Measurements from ENCODE around the gene MMD.

Gene MMD

GRCh38 chr17:55440391-55440790 lies 18.8 kb upstream of the MMD start:
- Histone ChIP-seq H3K4me1 (ENCODE audit: control insufficient read depth, insufficient read depth, low read depth, low read length) (peaks cover 12% of the 10 kb centered on the region), H3K79me1 (replicated peaks; ENCODE audit: low read length, poor library complexity, severe bottlenecking) (no peaks in the 10 kb centered on the region), H2BK120ac (ENCODE audit: low read depth, low read length) (no peak overlapping the region), H4K8ac (ENCODE audit: low read length) (no peak overlapping the region), H3K36me3 (ENCODE audit: control insufficient read depth in 1 of 2, insufficient read depth in 2 of 2, low read depth in 1 of 2, low read length in 2 of 2) (no peaks in the 10 kb centered on the region), H3K18ac (ENCODE audit: low read depth in 1 of 2, low read length in 2 of 2) (peak overlapping the region in 1 of 2 experiments; percentile 64), H2AK5ac (ENCODE audit: low read length, severe bottlenecking) (no peak overlapping the region), H3K27me3 (ENCODE audit: control insufficient read depth in 1 of 2, insufficient read depth in 1 of 2, low read length in 2 of 2) (no peaks in the 10 kb centered on the region), H3K14ac (ENCODE audit: low read length in 2 of 2) (no peak overlapping the region), H3K9ac (ENCODE audit: low read length) (no peak overlapping the region), H3K4me3 (ENCODE audit: insufficient read depth in 1 of 2, low read depth in 1 of 2, low read length in 2 of 2) (no peak overlapping the region), H3K4me2 (ENCODE audit: low read length, poor library complexity, severe bottlenecking) (no peak overlapping the region), H2BK5ac (ENCODE audit: low read depth, low read length, poor library complexity, severe bottlenecking) (no peak overlapping the region), H3K9me3 (ENCODE audit: control insufficient read depth, low read length) (no peaks in the 10 kb centered on the region), H4K91ac (ENCODE audit: low read length) (no peak overlapping the region), H2BK15ac (ENCODE audit: low read depth, poor library complexity, severe bottlenecking) (no peak overlapping the region), H3K23ac (ENCODE audit: low read length in 2 of 2) (no peak overlapping the region), H3K27ac (ENCODE audit: low read length, poor library complexity, severe bottlenecking) (no peak overlapping the region), H2AFZ (ENCODE audit: low read depth, low read length) (no peak overlapping the region), H2BK12ac (ENCODE audit: low read length in 2 of 2) (peak overlapping the region in 1 of 2 experiments; percentile 12), H3K4ac (ENCODE audit: low read depth in 1 of 2, low read length in 2 of 2) (peak overlapping the region in 1 of 2 experiments; percentile 6)
- DNase-seq, result no peak
- 100% methylated on average over 1 of the region's 3 CpGs for WGBS

- Histone ChIP-seq H3K36me3 (ENCODE audit: control insufficient read depth in 1 of 2, insufficient read depth in 2 of 2, low read depth in 1 of 2, low read length in 2 of 2) (no peaks in the 10 kb centered on the region), H3K14ac (ENCODE audit: low read length in 2 of 2) (no peak overlapping the region), H4K91ac (ENCODE audit: low read length) (no peak overlapping the region), H3K18ac (ENCODE audit: low read depth in 1 of 2, low read length in 2 of 2) (no peak overlapping the region), H2BK15ac (ENCODE audit: low read depth, poor library complexity, severe bottlenecking) (no peak overlapping the region), H3K79me1 (replicated peaks; ENCODE audit: low read length, poor library complexity, severe bottlenecking) (no peaks in the 10 kb centered on the region), H4K8ac (ENCODE audit: low read length) (no peak overlapping the region), H2AK5ac (ENCODE audit: low read length, severe bottlenecking) (no peak overlapping the region), H3K4ac (ENCODE audit: low read depth in 1 of 2, low read length in 2 of 2) (peak overlapping the region in 1 of 2 experiments; percentile 40), H2BK120ac (ENCODE audit: low read depth, low read length) (no peak overlapping the region), H3K23ac (ENCODE audit: low read length in 2 of 2) (no peak overlapping the region), H3K4me2 (ENCODE audit: low read length, poor library complexity, severe bottlenecking) (no peak overlapping the region), H3K27ac (ENCODE audit: low read length, poor library complexity, severe bottlenecking) (no peak overlapping the region), H3K4me1 (ENCODE audit: control insufficient read depth, insufficient read depth, low read depth, low read length) (peaks cover 1% of the 10 kb centered on the region), H2BK12ac (ENCODE audit: low read length in 2 of 2) (peak overlapping the region in 1 of 2 experiments; percentile 29), H3K9ac (ENCODE audit: low read length) (no peak overlapping the region), H2AFZ (ENCODE audit: low read depth, low read length) (no peak overlapping the region), H3K9me3 (ENCODE audit: control insufficient read depth, low read length) (no peaks in the 10 kb centered on the region), H3K27me3 (ENCODE audit: control insufficient read depth in 1 of 2, insufficient read depth in 1 of 2, low read length in 2 of 2) (no peaks in the 10 kb centered on the region), H2BK5ac (ENCODE audit: low read depth, low read length, poor library complexity, severe bottlenecking) (no peak overlapping the region), H3K4me3 (ENCODE audit: insufficient read depth in 1 of 2, low read depth in 1 of 2, low read length in 2 of 2) (no peak overlapping the region)
- 68% methylated on average over 5 of the region's 5 CpGs for WGBS
- no peak for DNase-seq
Measured at GRCh38 chr17:55437159-55437605, 15.5 kb upstream of the MMD start.

GRCh38 chr17:55436224-55437158 lies 14.9 kb upstream of the MMD start:
- Histone ChIP-seq H3K27ac (ENCODE audit: low read length, poor library complexity, severe bottlenecking) (no peak overlapping the region), H3K18ac (ENCODE audit: low read depth in 1 of 2, low read length in 2 of 2) (peak overlapping the region in 1 of 2 experiments; percentile 72), H2BK120ac (ENCODE audit: low read depth, low read length) (no peak overlapping the region), H3K36me3 (ENCODE audit: control insufficient read depth in 1 of 2, insufficient read depth in 2 of 2, low read depth in 1 of 2, low read length in 2 of 2) (no peaks in the 10 kb centered on the region), H3K79me1 (replicated peaks; ENCODE audit: low read length, poor library complexity, severe bottlenecking) (no peaks in the 10 kb centered on the region), H3K27me3 (ENCODE audit: control insufficient read depth in 1 of 2, insufficient read depth in 1 of 2, low read length in 2 of 2) (no peaks in the 10 kb centered on the region), H2AK5ac (ENCODE audit: low read length, severe bottlenecking) (peak overlapping the region; percentile 65), H3K4me3 (ENCODE audit: insufficient read depth in 1 of 2, low read depth in 1 of 2, low read length in 2 of 2) (no peak overlapping the region), H2AFZ (ENCODE audit: low read depth, low read length) (no peak overlapping the region), H3K4me2 (ENCODE audit: low read length, poor library complexity, severe bottlenecking) (no peak overlapping the region), H2BK15ac (ENCODE audit: low read depth, poor library complexity, severe bottlenecking) (no peak overlapping the region), H3K23ac (ENCODE audit: low read length in 2 of 2) (no peak overlapping the region), H3K9ac (ENCODE audit: low read length) (no peak overlapping the region), H3K14ac (ENCODE audit: low read length in 2 of 2) (no peak overlapping the region), H3K4ac (ENCODE audit: low read depth in 1 of 2, low read length in 2 of 2) (peak overlapping the region in 1 of 2 experiments; percentile 61), H4K91ac (ENCODE audit: low read length) (no peak overlapping the region), H4K8ac (ENCODE audit: low read length) (no peak overlapping the region), H3K4me1 (ENCODE audit: control insufficient read depth, insufficient read depth, low read depth, low read length) (peaks cover 3% of the 10 kb centered on the region), H2BK12ac (ENCODE audit: low read length in 2 of 2) (no peak overlapping the region), H2BK5ac (ENCODE audit: low read depth, low read length, poor library complexity, severe bottlenecking) (no peak overlapping the region), H3K9me3 (ENCODE audit: control insufficient read depth, low read length) (no peaks in the 10 kb centered on the region)
- no peak for DNase-seq
- 96% methylated on average over 2 of the region's 4 CpGs for WGBS

GRCh38 chr17:55435408-55435807 lies 13.8 kb upstream of the MMD start:
- H3K9me3 ChIP-seq (ENCODE audit: control insufficient read depth, low read length), result no peaks in the 10 kb centered on the region
- H4K8ac ChIP-seq (ENCODE audit: low read length), result no peak overlapping the region
- H3K36me3 ChIP-seq (ENCODE audit: control insufficient read depth in 1 of 2, insufficient read depth in 2 of 2, low read depth in 1 of 2, low read length in 2 of 2), result no peaks in the 10 kb centered on the region
- no peak overlapping the region for H3K4me3 ChIP-seq (ENCODE audit: insufficient read depth in 1 of 2, low read depth in 1 of 2, low read length in 2 of 2)
- H3K27ac ChIP-seq (ENCODE audit: low read length, poor library complexity, severe bottlenecking), result no peak overlapping the region
- no peak overlapping the region for H2BK15ac ChIP-seq (ENCODE audit: low read depth, poor library complexity, severe bottlenecking)
- H2AFZ ChIP-seq (ENCODE audit: low read depth, low read length), result no peak overlapping the region
- H3K27me3 ChIP-seq (ENCODE audit: control insufficient read depth in 1 of 2, insufficient read depth in 1 of 2, low read length in 2 of 2), result no peaks in the 10 kb centered on the region
- H3K79me1 ChIP-seq (replicated peaks; ENCODE audit: low read length, poor library complexity, severe bottlenecking), result no peaks in the 10 kb centered on the region
- no peak overlapping the region for H3K23ac ChIP-seq (ENCODE audit: low read length in 2 of 2)
- H3K9ac ChIP-seq (ENCODE audit: low read length), result no peak overlapping the region
- no peak overlapping the region for H2BK120ac ChIP-seq (ENCODE audit: low read depth, low read length)
- DNase-seq, result no peak
- no peak overlapping the region for H4K91ac ChIP-seq (ENCODE audit: low read length)
- H3K14ac ChIP-seq (ENCODE audit: low read length in 2 of 2), result no peak overlapping the region
- peak overlapping the region in 1 of 2 experiments; percentile 0 for H2BK12ac ChIP-seq (ENCODE audit: low read length in 2 of 2)
- no peak overlapping the region for H2BK5ac ChIP-seq (ENCODE audit: low read depth, low read length, poor library complexity, severe bottlenecking)
- H2AK5ac ChIP-seq (ENCODE audit: low read length, severe bottlenecking), result no peak overlapping the region
- H3K4me2 ChIP-seq (ENCODE audit: low read length, poor library complexity, severe bottlenecking), result no peak overlapping the region
- H3K4me1 ChIP-seq (ENCODE audit: control insufficient read depth, insufficient read depth, low read depth, low read length), result peaks cover 3% of the 10 kb centered on the region
- H3K18ac ChIP-seq (ENCODE audit: low read depth in 1 of 2, low read length in 2 of 2), result no peak overlapping the region
- WGBS, result 95% methylated on average over 3 of the region's 4 CpGs
- no peak overlapping the region for H3K4ac ChIP-seq (ENCODE audit: low read depth in 1 of 2, low read length in 2 of 2)

All from mesenchymal stem cell (in vitro differentiated cells and primary cell).